HCT116 (cell line): ENCODE data around the gene LHX1.

Experiments
- ATF3 ChIP-seq: IDR thresholded peaks from 2 replicates; pipeline ENCODE4 v1.6.1; 2012
- CTCF ChIP-seq, 3 experiments: fragments of 200-600 bp in 1 of 3; sonication (generic) in 1 of 3; IDR thresholded peaks in 2 of 3; conservative IDR thresholded peaks in 1 of 3; 2 replicates each; pipeline ENCODE4 v1.5.1; 2012 to 2017; ENCODE audit warnings: low read depth in 2 of 3, low read length in 2 of 3, antibody characterized with exemption in 1 of 3, borderline replicate concordance in 1 of 3, control low read depth in 1 of 3, mild to moderate bottlenecking in 1 of 3, mixed read lengths in 1 of 3, mixed run types in 1 of 3, moderate library complexity in 1 of 3; ENCODE audit not compliant: insufficient read depth in 1 of 3
- POLR2AphosphoS5 ChIP-seq: IDR thresholded peaks from 2 replicates; pipeline ENCODE4 v1.6.1; 2011; ENCODE audit warnings: mild to moderate bottlenecking, low read depth, low read length, moderate library complexity
- REST ChIP-seq: IDR thresholded peaks from 2 replicates; pipeline ENCODE4 v1.6.1; 2012; ENCODE audit warnings: low read depth
- TCF7L2 ChIP-seq: IDR thresholded peaks from 2 replicates; pipeline ENCODE4 v1.7.0; 2011; ENCODE audit warnings: borderline replicate concordance, inconsistent platforms; ENCODE audit not compliant: insufficient read depth, insufficient read length; ENCODE audit errors: extremely low read depth

- no peak for TF ChIP-seq ATF3
- TF ChIP-seq CTCF (IDR thresholded peaks at IDR 0.05 in 2 of 3, conservative IDR thresholded peaks at IDR 0.05 in 1 of 3; ENCODE audit: borderline replicate concordance in 1 of 3, insufficient read depth in 1 of 3, low read depth in 2 of 3, low read length in 2 of 3): no peak
- no peak for TF ChIP-seq POLR2AphosphoS5
- no peak for TF ChIP-seq TCF7L2
- TF ChIP-seq REST: no peak
These were observed 2.3 kb upstream of the LHX1 start for GRCh38 chr17:36934692-36935630.
